ENCODE measurements around the gene PTPRD.
"Not testable (repeated sequence)": the region's sequence is repeated elsewhere in the genome, so short reads cannot be mapped to it uniquely, and the experiment has no call there.

The PTPRD gene

DNA sequence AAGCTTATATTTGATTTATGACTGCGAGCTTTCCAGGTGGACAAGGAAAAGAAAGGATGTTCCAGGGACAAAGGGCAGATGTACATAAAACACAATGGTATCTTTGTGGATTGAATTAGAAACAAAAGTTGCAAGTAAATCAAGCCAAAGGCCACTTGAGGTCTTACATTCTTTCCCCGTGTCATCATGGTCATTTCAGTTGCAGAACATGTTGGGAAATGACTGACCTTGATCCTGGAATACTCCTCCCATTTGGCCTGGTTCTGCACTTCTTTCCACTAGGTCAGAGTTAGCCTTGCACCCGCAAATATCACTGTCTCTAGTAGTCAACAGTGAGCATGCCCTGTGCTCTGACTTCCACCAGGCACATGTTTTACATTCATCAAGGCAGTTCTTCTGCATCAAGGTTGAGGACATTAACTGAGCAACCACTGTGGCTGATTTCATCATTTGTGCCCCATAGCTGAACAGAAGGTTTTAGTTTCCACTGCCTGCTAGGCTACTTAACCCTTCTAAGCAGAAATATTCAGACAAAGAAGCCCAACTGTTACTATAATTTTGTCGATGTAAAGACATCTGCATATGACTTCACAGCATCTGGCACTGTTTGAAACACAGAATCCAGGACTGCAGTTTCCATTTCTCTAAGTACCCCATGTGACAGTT, 1651.5 kb downstream of the PTPRD start:
- Histone ChIP-seq H3K9me3 (ENCODE audit: low read depth, low read length) (no peaks in the 10 kb centered on the region), H3K9ac (ENCODE audit: insufficient read length) (no peak overlapping the region), H3K27ac (no peak overlapping the region), H3K36me3 (ENCODE audit: insufficient read depth, low read length) (no peaks in the 10 kb centered on the region), H3K4me3 (no peak overlapping the region)
- no peak for DNase-seq (ENCODE audit: low read depth, low spot score)
- TF ChIP-seq POLR2AphosphoS5 (IDR thresholded peaks at IDR 0.05; ENCODE audit: borderline replicate concordance, low read depth, low read length) (no peak), EZH2 (IDR thresholded peaks at IDR 0.05) (no peak), FOXP2 (optimal IDR thresholded peaks at IDR 0.05; ENCODE audit: control extremely low read depth, extremely low read length, insufficient read depth) (no peak)

DNA sequence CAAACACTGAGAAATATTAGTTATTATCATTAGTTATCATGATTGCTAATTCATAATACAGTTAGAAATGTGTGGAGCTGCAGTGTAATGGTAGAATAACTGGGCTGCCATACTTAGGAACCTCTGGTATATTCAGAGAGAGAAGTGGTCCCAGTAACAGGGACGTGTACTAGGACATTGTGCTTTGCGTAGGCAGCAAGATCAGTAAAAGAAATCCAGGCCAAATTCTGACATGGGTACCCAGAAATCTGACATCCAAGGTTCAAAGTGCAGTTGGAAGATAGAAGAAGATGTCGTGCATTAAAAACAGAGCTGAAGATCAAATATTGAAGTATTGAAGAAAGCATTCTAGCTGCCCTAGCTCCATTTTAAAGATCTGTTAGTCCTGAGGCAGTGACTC, 1652.5 kb downstream of the PTPRD start:
- DNase-seq (ENCODE audit: low read depth, low spot score), result no peak
- H3K9me3 ChIP-seq (ENCODE audit: low read depth, low read length), result no peaks in the 10 kb centered on the region
- no peaks in the 10 kb centered on the region for H3K36me3 ChIP-seq (ENCODE audit: insufficient read depth, low read length)
- H3K4me3 ChIP-seq, result no peak overlapping the region
- H3K9ac ChIP-seq (ENCODE audit: insufficient read length), result no peak overlapping the region
- TF ChIP-seq EZH2 (IDR thresholded peaks at IDR 0.05), result no peak
- no peak for TF ChIP-seq POLR2AphosphoS5 (IDR thresholded peaks at IDR 0.05; ENCODE audit: borderline replicate concordance, low read depth, low read length)
- TF ChIP-seq FOXP2 (optimal IDR thresholded peaks at IDR 0.05; ENCODE audit: control extremely low read depth, extremely low read length, insufficient read depth), result no peak
- no peak overlapping the region for H3K27ac ChIP-seq

DNA sequence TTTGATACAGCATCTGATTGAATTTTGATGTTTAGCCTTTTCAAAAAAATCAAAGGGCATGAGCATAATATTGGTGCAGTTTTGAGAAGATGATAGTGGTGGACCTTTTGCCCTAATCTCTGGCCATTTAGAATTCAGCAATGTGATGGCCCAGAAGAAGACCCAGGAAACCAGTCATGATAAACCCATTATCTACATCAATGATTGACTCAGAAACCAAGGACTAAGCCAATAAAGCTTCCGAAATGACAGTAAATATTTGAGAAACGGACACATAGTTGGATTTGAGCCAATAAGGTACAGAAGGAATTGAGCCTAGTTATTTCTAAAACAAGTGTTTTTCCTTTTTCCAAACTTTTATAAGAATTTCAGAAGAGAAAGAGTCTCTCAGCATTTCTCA, 1654.4 kb downstream of the PTPRD start:
- TF ChIP-seq FOXP2 (optimal IDR thresholded peaks at IDR 0.05; ENCODE audit: control extremely low read depth, extremely low read length, insufficient read depth), result no peak
- no peak for TF ChIP-seq POLR2AphosphoS5 (IDR thresholded peaks at IDR 0.05; ENCODE audit: borderline replicate concordance, low read depth, low read length)
- TF ChIP-seq EZH2 (IDR thresholded peaks at IDR 0.05), result no peak
- H3K9me3 ChIP-seq (ENCODE audit: low read depth, low read length), result no peaks in the 10 kb centered on the region
- no peaks in the 10 kb centered on the region for H3K36me3 ChIP-seq (ENCODE audit: insufficient read depth, low read length)
- no peak overlapping the region for H3K4me3 ChIP-seq
- no peak overlapping the region for H3K9ac ChIP-seq (ENCODE audit: insufficient read length)
- H3K27ac ChIP-seq, result no peak overlapping the region
- no peak for DNase-seq (ENCODE audit: low read depth, low spot score)

DNA sequence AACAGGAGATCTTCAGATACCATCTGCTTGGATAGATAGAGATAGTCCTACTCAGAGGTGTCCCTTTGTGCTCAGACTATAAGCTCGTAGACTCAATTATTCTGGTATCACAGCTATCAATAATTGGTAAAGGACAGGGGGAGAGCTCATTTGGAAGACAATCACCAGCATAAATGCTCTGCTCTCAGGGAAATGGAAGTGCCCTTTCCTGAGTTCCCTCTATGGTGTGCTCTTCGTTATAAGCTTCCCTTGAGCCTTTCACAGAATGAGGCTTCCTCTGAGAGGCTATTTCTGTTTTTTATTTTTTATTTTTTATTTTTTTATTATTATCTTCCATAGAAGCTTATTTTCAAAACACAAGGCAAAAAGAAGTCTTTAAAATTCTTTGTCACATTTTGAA, 1657.5 kb downstream of the PTPRD start:
- TF ChIP-seq POLR2AphosphoS5 (IDR thresholded peaks at IDR 0.05; ENCODE audit: borderline replicate concordance, low read depth, low read length) (no peak), FOXP2 (optimal IDR thresholded peaks at IDR 0.05; ENCODE audit: control extremely low read depth, extremely low read length, insufficient read depth) (no peak), EZH2 (IDR thresholded peaks at IDR 0.05) (no peak)
- H3K9ac ChIP-seq (ENCODE audit: insufficient read length), result no peak overlapping the region
- H3K36me3 ChIP-seq (ENCODE audit: insufficient read depth, low read length), result no peaks in the 10 kb centered on the region
- no peak overlapping the region for H3K4me3 ChIP-seq
- no peaks in the 10 kb centered on the region for H3K9me3 ChIP-seq (ENCODE audit: low read depth, low read length)
- H3K27ac ChIP-seq, result no peak overlapping the region
- no peak for DNase-seq (ENCODE audit: low read depth, low spot score)

DNA sequence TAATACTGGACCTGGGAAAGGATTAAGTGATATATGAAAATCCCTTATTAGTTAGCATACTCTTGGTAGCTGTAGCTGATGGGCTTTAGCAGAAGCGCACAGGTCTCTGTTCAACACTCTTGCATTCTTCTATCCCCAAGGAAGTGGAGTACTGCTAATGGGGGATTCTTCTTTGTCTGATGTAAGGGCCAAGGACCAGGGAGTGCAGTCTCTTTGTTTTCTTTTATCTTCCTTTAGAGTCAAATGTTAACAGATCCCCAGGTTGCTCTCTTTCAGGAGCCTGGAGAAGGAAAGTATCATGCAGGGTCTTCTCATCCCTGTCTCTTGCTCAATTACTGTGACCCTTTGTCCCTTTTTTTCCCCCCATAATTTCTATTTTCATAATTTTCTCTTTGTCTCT, 1666.3 kb downstream of the PTPRD start:
- Histone ChIP-seq H3K4me3 (no peak overlapping the region), H3K9me3 (ENCODE audit: low read depth, low read length) (no peaks in the 10 kb centered on the region), H3K36me3 (ENCODE audit: insufficient read depth, low read length) (no peaks in the 10 kb centered on the region), H3K9ac (ENCODE audit: insufficient read length) (no peak overlapping the region), H3K27ac (no peak overlapping the region)
- TF ChIP-seq EZH2 (IDR thresholded peaks at IDR 0.05), result no peak
- no peak for TF ChIP-seq POLR2AphosphoS5 (IDR thresholded peaks at IDR 0.05; ENCODE audit: borderline replicate concordance, low read depth, low read length)
- no peak for TF ChIP-seq FOXP2 (optimal IDR thresholded peaks at IDR 0.05; ENCODE audit: control extremely low read depth, extremely low read length, insufficient read depth)
- DNase-seq (ENCODE audit: low read depth, low spot score), result no peak

DNA sequence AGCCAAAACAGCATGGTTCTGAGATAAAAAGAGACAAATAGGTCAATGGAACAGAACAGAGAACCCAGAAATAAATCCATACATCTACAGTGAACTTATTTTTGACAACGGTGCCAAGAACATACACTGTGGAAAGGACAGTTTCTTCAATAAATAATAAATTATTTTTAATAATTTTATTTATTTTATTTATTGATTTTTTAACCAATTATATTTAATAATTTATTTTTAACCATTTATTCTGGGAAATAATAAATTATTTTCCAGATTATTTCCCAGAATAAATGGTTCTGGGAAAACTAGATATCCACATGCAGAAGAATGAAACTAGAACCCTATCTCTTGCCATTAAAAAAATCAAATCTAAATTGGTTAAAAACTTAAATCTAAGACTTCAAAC, 1669.4 kb downstream of the PTPRD start:
- Histone ChIP-seq H3K36me3 (ENCODE audit: insufficient read depth, low read length) (no peaks in the 10 kb centered on the region), H3K27ac (no peak overlapping the region), H3K4me3 (no peak overlapping the region), H3K9me3 (ENCODE audit: low read depth, low read length) (no peaks in the 10 kb centered on the region), H3K9ac (ENCODE audit: insufficient read length) (no peak overlapping the region)
- no peak for DNase-seq (ENCODE audit: low read depth, low spot score)
- TF ChIP-seq FOXP2 (optimal IDR thresholded peaks at IDR 0.05; ENCODE audit: control extremely low read depth, extremely low read length, insufficient read depth) (no peak), POLR2AphosphoS5 (IDR thresholded peaks at IDR 0.05; ENCODE audit: borderline replicate concordance, low read depth, low read length) (no peak), EZH2 (IDR thresholded peaks at IDR 0.05) (no peak)

DNA sequence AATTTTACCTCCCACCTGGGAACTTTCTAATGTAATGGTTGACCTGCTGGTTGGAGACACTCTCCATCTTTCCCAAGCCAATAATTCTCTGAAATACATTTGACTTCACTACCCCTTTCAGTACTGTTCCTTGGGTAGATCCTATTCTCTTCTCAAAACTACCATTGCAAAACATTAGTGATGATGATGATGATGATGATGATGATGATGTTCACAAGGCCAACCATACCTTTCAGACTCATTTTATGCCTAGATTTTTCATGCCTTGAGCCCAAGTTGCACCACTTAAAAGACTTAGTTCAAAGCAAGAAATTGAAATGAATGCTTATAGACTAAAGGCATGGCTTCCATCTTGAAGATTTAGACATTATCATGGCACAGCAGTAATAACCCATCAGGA, 1672.2 kb downstream of the PTPRD start:
- no peak for TF ChIP-seq FOXP2 (optimal IDR thresholded peaks at IDR 0.05; ENCODE audit: control extremely low read depth, extremely low read length, insufficient read depth)
- TF ChIP-seq POLR2AphosphoS5 (IDR thresholded peaks at IDR 0.05; ENCODE audit: borderline replicate concordance, low read depth, low read length), result no peak
- no peak for TF ChIP-seq EZH2 (IDR thresholded peaks at IDR 0.05)
- DNase-seq (ENCODE audit: low read depth, low spot score), result no peak
- Histone ChIP-seq H3K36me3 (ENCODE audit: insufficient read depth, low read length) (no peaks in the 10 kb centered on the region), H3K9ac (ENCODE audit: insufficient read length) (no peak overlapping the region), H3K27ac (no peak overlapping the region), H3K9me3 (ENCODE audit: low read depth, low read length) (no peaks in the 10 kb centered on the region), H3K4me3 (no peak overlapping the region)

DNA sequence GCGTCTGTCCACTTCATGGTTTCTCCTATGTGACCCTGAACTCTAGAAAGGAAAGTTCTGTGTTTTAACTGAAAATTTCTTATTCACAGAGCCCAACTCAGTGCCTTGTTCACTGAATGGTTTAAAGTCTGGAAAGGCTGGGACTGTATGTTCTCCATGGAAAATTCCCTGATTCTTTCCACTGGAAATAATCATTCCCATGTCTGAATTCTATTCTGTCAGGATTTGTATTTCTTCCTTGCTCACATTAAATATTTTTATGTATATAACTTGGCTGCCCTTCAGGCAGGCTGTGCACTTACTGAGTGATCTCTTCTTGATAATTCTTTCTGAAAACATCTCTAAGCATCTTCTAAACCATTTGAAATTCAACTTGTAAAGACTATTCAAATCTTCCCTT, 1686.3 kb downstream of the PTPRD start:
- no peak overlapping the region for H3K9ac ChIP-seq (ENCODE audit: insufficient read length)
- no peaks in the 10 kb centered on the region for H3K36me3 ChIP-seq (ENCODE audit: insufficient read depth, low read length)
- no peak for TF ChIP-seq FOXP2 (optimal IDR thresholded peaks at IDR 0.05; ENCODE audit: control extremely low read depth, extremely low read length, insufficient read depth)
- no peak for TF ChIP-seq POLR2AphosphoS5 (IDR thresholded peaks at IDR 0.05; ENCODE audit: borderline replicate concordance, low read depth, low read length)
- no peak for TF ChIP-seq EZH2 (IDR thresholded peaks at IDR 0.05)

DNA sequence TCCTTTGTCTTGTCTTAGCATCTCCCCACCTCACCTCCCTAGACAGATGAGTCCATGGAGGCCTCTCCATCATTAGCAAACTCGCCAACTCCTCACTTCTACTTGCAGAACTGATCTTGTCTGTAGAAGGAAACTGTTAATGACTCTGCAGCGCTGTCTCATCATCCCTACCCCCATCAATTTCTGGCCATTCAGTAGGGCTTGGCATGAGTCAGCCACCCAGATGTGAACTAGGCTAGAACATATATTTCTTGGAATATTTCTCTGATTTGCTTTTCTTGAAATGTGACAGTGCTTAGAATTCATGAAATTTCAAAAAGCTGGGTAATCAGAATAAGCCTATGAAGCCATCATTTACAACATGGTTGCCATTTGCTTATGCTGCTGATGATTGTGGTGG, 1688.2 kb downstream of the PTPRD start:
- H3K36me3 ChIP-seq (ENCODE audit: insufficient read depth, low read length), result no peaks in the 10 kb centered on the region
- TF ChIP-seq EZH2 (IDR thresholded peaks at IDR 0.05) (no peak), POLR2AphosphoS5 (IDR thresholded peaks at IDR 0.05; ENCODE audit: borderline replicate concordance, low read depth, low read length) (no peak), FOXP2 (optimal IDR thresholded peaks at IDR 0.05; ENCODE audit: control extremely low read depth, extremely low read length, insufficient read depth) (no peak)
- no peak overlapping the region for H3K4me3 ChIP-seq
- no peak for DNase-seq (ENCODE audit: low read depth, low spot score)
- no peaks in the 10 kb centered on the region for H3K9me3 ChIP-seq (ENCODE audit: low read depth, low read length)
- H3K27ac ChIP-seq, result no peak overlapping the region
- no peak overlapping the region for H3K9ac ChIP-seq (ENCODE audit: insufficient read length)

More for the DNA sequence above, 1686.3 kb downstream of the PTPRD start:
- Histone ChIP-seq H3K27ac (no peak overlapping the region), H3K4me3 (no peak overlapping the region), H3K9me3 (ENCODE audit: low read depth, low read length) (no peaks in the 10 kb centered on the region)
- DNase-seq (ENCODE audit: low read depth, low spot score), result no peak

DNA sequence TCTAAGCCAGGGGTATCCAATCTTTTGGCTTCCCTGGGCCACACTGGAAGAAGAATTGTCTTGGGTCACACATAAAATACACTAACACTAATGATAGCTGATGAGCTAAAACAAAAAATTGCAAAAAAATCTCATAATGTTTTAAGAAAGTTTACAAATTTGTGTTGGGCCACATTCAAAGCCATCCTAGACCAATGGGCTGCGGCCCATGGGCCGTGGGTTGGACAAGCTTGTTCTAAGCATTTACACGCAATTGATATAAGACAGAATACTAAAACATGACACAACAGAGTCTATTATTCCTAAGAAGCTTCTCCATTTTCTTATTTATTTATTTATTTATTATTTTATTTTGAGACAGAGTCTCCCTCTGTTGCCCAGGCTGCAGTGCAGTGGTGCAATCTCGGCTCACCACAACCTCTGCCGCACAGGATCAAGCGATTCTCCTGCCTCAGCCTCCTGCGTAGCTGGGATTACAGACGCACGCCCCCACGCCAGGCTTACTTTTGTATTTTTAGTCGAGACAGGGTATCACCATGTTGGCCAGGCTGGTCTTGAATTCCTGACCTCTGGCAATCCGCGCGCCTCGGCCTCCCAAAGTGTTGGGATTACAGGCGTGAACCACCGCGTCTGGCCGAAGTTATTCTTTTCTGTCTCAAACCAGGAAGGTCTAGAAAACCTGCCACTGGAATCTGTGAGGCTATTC, 1692.2 kb downstream of the PTPRD start:
- H3K9me3 ChIP-seq (ENCODE audit: low read depth, low read length); DNase-seq (ENCODE audit: low read depth, low spot score); H3K36me3 ChIP-seq (ENCODE audit: insufficient read depth, low read length); H3K9ac ChIP-seq (ENCODE audit: insufficient read length); H3K4me3 ChIP-seq; H3K27ac ChIP-seq: not testable (repeated sequence)
